Measurements from ENCODE around the gene HIVEP3.

Gene HIVEP3

GRCh38 chr1:41779360-41779759 lies 139.4 kb downstream of the HIVEP3 start:
- no peak for DNase-seq

GRCh38 chr1:41777695-41778094 lies 141.0 kb downstream of the HIVEP3 start:
- no peak for DNase-seq

- DNase-seq, result no peak
Observed at GRCh38 chr1:41776891-41777441, 141.8 kb downstream of the HIVEP3 start.

DNA sequence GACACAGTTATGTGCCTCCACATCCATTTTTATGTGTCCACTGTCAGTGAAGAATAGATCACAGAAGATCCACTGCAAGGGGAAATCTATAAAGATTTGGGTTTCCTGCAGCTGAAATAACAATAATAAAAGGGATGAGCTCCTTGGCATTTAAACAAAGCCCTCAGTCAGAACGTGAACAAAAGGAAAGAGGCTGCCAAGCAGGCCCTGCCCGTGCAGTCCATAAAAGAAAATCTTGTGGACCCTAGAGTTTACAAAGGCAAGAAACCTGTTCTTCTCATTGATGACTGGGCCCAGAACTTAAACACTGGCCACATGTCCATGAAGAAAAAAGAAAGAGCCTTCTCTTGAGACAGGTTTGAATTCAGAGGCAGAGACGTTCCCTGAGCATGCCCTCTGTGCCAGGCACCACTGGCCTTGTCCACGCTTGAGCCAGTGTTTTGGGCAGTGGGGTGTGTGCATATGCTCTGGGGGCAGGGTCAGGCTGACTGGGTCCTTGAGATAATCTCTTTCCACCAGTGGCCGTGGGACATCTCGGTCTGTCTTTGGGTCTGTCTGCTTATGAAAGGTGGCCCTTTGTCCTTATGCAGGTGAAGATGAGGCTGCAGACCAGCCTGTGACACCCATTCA lies 142.7 kb downstream of the HIVEP3 start:
- no peak for DNase-seq

DNA sequence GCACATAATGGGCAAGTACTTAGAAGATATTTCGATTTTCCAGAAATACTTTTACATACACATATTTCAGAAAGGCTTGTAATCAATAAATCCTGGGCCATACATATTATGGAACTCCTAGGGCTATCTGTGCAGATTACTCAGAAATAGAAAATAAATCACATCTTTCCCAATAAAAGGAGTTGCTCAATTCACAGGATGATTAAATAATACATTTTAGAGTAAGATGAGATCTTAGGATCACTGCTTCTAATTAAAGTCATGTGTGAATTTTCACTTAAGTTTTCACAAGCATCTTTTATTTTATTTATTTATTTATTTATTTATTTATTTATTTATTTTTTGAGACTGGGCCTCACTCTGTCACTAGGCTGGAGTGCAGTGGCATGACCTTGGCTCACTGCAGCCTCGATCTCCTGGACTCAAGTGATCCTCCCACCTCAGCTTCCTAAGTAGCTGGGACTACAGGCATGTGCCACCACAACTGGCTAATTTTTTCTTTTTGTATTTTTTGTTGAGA lies 144.2 kb downstream of the HIVEP3 start:
- DNase-seq, result no peak

DNA sequence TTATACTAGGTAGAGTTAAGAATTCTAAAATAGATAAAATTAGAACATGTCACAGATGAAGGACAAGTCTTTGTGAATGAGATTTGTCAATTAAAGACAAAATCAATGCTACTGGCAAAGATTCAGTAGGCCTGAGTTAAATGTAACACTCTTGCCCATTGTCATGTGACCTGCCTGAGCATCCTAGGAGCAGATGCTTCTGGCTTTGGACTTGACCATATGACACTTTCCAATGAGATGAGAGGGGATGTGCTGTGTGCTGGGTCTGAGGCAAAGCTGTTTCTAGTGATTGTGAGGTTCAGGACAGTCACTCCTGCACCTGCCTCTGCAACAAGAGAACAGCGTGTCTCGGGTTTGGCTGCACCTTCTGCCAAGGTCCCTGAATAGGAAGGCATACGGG lies 144.9 kb downstream of the HIVEP3 start:
- DNase-seq, result no peak

- no peak for DNase-seq
Observed at GRCh38 chr1:41773144-41773591, 145.6 kb downstream of the HIVEP3 start.

DNA sequence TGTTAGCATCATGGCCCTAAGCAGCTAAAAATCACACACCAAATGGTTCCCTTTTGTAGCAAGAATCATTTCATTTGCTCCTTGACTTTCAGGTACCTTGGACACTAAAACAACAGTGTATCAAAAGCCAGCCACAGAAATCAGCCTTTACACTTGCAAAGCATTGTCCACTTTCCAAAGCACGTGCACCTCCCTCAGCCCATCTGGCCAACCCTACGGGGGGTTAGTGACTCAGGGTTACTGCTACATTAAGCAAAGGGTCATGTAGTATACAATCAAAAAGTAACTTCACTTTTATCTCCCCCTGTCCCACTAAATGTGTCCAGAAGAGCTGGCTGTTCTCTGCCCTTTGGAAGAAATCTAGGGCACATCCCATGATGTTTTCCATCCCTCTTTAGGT lies 149.7 kb downstream of the HIVEP3 start:
- DNase-seq, result no peak

- DNase-seq, result peak; percentile 44
Observed at GRCh38 chr1:41768583-41768982, 150.1 kb downstream of the HIVEP3 start.

- no peak for DNase-seq
Observed at GRCh38 chr1:41767534-41768525, 150.9 kb downstream of the HIVEP3 start.

- no peak for DNase-seq
Observed at GRCh38 chr1:41766546-41766945, 152.2 kb downstream of the HIVEP3 start.

- no peak for DNase-seq
Observed at GRCh38 chr1:41766041-41766440, 152.7 kb downstream of the HIVEP3 start.

DNA sequence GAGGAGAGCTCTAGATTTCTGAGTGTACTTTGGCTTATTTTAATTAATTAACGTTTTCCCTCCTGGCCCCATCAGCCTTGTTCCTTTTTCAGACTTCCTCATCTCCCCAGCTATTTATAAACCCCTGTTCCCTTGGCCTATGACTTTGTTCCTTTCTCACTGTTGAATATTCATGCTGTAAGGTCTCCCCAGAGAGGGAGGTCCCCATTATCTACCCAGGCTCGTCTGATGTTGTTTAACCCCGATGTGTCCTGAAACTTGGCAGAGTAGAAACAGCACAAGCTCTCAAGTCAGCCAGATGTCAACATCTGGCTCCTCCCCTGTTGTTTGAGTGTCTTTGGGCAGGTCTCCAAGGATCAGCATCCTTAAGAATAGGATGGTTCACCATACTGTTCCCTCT lies 153.6 kb downstream of the HIVEP3 start:
- DNase-seq, result no peak

DNA sequence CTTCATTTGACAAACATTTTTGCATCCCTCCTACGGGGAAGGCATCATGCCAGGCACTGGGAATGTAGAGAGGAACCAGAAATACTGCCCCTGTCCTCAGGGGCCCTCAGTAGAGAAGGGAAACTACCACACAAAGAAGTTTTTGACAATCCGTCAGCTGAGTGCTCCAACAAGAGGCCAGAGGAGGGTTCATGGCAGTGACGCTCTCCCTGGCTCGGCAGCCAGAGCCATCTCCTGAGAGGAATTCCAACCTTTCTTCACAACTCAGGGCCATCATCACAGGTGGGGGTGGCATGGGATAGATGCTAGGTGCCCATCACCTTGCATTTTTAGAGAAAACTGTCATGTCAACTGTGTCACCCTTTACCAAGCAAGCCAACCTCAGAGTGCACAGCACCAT lies 154.1 kb downstream of the HIVEP3 start:
- no peak for DNase-seq

- DNase-seq, result no peak
Observed at GRCh38 chr1:41762777-41763176, 155.9 kb downstream of the HIVEP3 start.

DNA sequence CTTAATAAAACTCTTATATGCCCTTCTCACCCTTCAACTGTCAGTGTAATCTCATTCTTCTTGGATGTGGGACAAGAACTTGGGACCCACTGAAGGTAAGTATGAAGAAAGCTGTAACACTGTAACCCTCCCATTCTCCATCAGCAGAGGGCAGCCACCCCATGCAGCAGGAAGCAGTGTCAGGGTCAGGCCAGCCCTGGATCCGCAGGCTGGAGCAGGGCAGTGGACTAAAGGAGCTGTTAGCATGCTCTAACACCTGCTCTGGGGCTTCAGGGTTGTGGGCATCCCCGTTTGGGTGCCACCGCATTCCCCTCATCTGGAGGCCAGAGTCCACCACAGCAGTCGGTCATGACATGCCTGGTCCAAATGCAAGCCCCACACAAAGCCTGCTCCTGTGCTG lies 156.5 kb downstream of the HIVEP3 start:
- no peak for DNase-seq

GRCh38 chr1:41758904-41759548 lies 159.7 kb downstream of the HIVEP3 start:
- no peak for DNase-seq

GRCh38 chr1:41758500-41758899 lies 160.2 kb downstream of the HIVEP3 start:
- no peak for DNase-seq

DNA sequence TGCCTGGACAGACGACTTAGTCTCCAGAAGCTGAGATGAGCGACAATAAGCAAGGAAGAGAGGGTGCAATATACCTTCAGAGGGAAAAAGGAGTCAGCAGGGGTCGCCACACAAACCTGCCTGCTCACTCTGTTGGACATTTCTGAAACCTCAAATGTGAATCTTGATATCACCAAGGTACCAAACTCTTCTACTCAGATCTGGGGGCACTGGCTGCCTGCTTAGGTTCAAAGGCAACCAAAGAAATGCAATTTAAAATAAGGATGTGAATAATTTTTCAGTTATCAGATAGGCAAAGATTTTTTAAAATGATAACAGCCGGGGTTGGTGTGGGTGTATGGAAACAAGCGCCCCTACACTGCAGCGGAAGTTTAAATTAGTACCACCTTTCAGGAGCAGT lies 164.2 kb downstream of the HIVEP3 start:
- no peak for DNase-seq

GRCh38 chr1:41752514-41753170 lies 166.1 kb downstream of the HIVEP3 start:
- DNase-seq, result no peak

DNA sequence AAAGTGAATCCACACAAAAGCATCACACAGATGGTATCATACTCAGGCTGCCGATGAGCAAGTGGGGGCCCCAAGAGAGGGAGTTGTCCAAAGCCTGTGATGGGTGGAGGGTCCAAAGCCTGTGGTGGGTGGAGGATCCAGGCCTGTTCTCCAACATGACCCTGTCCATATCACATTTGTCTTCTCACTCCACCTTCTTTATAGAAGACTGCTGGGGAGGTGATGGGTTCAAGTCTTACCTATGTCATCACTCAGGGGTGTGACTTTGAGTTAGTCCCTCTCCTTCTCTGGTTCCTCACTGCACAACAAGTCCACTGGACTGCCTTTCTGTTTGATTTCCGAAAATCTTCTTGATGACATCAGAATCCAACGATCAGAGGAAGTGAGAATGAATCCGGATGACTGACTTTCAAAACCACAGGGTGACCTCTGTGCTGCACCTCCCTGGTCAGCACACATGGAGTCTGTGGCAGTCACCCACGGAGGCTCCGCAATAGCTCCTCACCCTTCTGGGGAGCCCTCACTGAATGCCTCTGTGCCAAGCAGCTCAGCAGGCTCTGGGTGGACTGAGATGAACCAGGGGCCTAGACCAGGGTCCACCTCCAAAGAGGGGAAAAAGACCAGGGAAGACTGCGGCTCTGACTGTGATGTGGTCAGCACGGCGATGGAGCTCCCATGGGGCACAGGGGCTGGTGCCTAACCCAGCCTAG lies 166.8 kb downstream of the HIVEP3 start:
- peak; percentile 20 for DNase-seq

Data from GF-D8 (cell line).